H54 (cell line): ENCODE results near the gene HOPX.
"Not testable (repeated sequence)": the region's sequence is repeated elsewhere in the genome, so short reads cannot be mapped to it uniquely, and the experiment has no call there.

ENCODE experiments used
- DNase-seq: peaks from one replicate; pipeline ENCODE4 v3.0.0; 2011; ENCODE audit warnings: low spot score, mixed read lengths; ENCODE audit not compliant: insufficient read length
- FAIRE-seq: peaks from 3 replicates; lab custom pipeline; 2011; peaks lifted over from hg19 to GRCh38; lab: Jason Lieb, UNC
- POLR2A ChIP-seq: IDR thresholded peaks from 2 replicates; pipeline ENCODE4 v1.6.1; 2011; ENCODE audit warnings: low read depth, mild to moderate bottlenecking, low read length

Gene HOPX

DNA sequence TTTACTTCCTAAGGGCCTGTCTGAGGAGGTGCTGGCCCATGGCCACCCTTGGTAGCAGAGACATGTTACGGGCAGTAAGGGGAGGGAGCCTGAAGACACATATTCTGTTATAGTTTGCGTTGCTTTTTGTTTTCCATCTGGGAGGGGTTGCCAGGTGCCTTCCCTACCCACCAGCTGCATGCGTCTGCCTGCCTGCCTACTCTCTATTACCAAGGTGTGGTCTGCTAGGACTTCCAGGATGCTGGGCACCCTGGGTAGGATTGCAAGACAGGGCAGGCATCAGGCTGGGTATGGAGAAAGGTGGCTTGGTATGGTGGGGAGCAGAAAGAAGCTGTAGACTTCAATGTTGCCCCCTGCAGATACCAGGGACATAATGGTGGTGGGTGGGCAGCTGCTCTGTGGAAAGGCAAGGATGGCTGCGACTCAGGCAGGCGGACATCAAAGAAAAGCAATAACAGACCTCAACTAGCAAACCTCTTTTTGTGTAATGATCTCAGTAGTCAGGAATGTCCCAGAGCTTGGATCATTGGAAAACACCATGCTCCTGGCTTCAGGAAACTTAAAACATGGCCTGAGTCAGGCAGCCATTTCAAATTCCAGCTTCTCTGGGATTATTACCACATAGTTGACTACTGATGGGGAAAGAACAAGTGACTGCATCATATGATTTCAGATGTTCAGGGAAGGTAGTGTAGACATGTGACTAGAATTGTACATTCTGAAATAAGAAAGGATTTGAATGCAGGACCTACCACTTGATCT, 67.8 kb downstream of the HOPX start:
- peak; percentile 19 for DNase-seq
- TF ChIP-seq POLR2A = no peak
- FAIRE-seq = no peak

DNA sequence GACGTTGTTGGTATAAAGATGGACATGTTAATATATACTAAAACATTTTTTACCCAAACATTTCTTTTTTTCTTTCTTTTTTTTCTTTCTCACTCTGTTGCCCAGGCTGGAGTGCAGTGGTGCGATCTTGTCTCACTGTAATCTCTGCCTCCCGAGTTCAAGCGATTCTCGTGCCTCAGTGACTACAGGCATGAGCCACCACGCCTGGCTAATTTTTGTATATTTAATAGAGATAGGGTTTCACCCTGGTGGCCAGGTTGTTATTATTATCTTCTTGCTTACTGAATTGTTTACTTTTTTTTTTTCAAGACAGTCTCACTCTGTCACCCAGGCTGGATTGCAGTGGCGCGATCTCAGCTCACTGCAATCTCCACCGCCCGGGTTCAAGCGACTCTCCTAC, 68.8 kb downstream of the HOPX start:
- no peak for TF ChIP-seq POLR2A
- FAIRE-seq (no peak), DNase-seq (no peak)

DNA sequence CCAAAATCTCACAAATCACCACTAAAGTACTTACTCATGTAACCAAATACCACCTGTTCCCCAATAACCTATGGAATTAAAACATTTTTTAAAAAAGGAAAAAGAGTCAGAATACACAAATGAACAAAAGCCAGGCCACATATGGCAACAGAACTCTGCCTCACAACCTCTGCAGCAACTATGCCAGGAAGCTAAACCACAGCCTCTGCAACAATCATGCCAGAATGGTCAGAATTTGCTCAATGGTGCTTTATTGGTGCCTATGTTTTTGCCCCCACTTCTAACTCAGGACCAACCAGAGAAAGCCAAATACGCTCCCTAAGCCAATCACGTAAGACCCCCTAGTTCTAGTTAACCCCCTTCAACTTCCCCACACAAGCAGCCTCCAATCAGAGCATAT, 69.6 kb downstream of the HOPX start:
- TF ChIP-seq POLR2A = no peak
- DNase-seq = no peak
- FAIRE-seq = no peak

DNA sequence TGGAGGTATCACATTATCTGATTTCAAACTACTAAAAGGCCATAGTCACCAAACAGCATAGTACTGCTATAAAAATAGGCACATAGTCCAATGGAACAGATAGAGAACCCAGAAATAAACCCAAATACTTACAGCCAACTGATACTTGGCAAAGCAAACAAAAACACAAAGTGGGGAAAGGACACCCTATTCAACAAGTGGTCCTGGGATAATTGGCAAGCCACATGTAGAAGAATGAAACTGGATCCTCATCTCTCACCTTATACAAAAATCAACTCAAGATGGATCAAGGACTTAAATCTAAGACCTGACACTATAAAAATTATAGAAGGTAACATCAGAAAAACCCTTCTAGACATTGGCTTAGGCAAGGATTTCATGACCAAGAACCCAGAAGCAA, 70.9 kb downstream of the HOPX start:
- DNase-seq, FAIRE-seq: not testable (repeated sequence)

DNA sequence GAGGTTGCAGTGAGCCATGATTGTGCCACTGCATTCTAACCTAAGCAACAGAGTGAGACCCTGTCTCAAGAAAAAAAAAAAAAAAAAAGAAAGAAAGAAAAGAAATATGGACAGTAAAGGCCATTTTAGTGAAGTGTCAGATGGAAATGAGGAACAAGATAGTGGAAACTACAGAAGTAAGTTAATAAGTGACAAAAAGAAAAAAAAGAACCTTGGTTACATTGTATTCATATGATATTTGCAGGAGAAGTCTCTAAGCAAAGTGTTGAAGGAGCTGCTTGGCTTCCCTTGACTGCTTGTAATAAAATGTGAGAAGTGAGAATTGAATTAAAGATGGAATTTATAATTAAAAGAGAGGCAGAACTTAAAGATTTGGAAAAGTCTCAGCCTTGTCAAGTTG, 73.2 kb downstream of the HOPX start:
- no peak for TF ChIP-seq POLR2A
- FAIRE-seq = no peak
- DNase-seq = no peak

DNA sequence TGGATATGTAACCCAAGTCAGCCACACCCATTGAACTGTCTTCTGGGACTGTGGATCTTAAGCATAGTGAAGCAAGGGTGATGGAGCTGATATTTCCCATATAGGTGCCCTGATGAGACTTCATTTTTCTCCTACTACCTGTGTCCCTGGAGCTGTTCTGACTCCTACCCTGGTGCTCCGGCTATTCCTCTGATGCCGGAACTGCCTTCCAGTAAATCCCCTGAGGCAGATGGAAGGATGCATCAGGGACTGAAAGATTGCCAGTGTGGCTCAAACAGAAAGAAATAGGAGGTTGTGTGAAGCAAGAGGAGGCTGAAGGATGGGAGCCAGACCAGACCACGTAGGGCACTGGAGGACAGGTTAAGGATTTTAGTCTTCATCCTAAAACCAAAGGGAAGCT, 74.7 kb downstream of the HOPX start:
- FAIRE-seq = no peak
- no peak for TF ChIP-seq POLR2A

DNA sequence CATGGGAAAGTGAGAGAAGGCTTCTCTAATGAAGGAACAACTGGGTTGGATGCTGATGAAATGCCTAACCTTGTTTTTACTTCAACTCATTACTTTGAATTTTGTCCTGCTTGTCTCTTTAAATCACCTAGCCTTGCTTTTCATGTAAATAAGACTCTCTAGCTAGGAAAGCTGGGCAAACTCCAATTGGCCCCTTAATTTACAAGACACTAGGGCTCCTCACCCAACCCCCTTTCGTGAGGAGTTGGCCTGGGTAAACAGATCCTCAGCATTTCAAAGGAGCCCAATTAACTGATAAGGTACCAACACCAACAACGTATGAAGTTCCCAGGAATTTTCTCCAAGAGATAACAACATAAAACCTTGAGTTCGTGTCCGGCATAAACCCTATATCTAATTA, 75.6 kb downstream of the HOPX start:
- not testable (repeated sequence) for DNase-seq, FAIRE-seq

More for the DNA sequence above, 74.7 kb downstream of the HOPX start:
- DNase-seq = no peak

DNA sequence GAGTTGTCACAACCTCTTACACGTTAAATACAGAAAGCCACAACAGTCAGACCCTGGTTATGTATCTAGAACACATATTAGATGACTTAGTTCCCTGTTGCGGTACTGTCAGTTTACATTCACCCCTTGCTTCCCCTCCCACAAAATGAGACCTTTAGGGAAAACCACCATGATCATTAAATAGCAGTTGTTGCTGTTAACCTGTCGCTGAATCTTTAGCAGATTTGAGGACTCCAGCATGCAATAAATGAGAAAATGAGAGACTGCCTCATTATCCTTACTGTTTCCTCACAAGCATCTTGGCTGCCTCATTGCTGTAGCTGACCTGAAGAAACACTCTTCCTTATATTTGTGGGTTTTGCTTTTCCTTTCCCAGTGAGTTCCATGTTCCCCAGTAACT, 77.8 kb downstream of the HOPX start:
- TF ChIP-seq POLR2A = no peak
- no peak for DNase-seq
- FAIRE-seq = no peak
